ENCODE measurements around the gene IGF1R. TPM values are rescaled to one million over a fixed set of nuclear protein-coding genes. Genes with fewer than 3 reads are reported as not detected.

IGF1R gene
- total and polyA plus RNA-seq, 2 donors (not counting 3 experiments of a cell fraction or from before 2014, with no cell fraction given), result 16.1 to 59.1 TPM

- BruUV-seq (replicated peaks), result no TSS peak
- no peaks in the 10 kb centered on the region for H3K9me3 ChIP-seq (replicated peaks; ENCODE audit: control insufficient read depth, insufficient read depth, low read length)
Observed at GRCh38 chr15:98647026-98647773, 1.1 kb upstream of the IGF1R start.

More at GRCh38 chr15:98647026-98647773, 1.1 kb upstream of the IGF1R start:
- DNase-seq (ENCODE audit: low read depth, low spot score), result peak; percentile 79
- dilution Hi-C loops (cut with MboI; ENCODE audit: extremely low pct_ligation_motif_present, low sequenced_read_pairs) (no loop called here), intact Hi-C loops (cut with micrococcal nuclease) (no loop called here)
- H3K27me3 ChIP-seq (ENCODE audit: control insufficient read depth in 2 of 2, insufficient read depth in 2 of 2, low read length in 2 of 2), result peaks cover 9 to 25% of the 10 kb centered on the region in 2 experiments
- TF ChIP-seq POLR2A (IDR thresholded peaks at IDR 0.05; ENCODE audit: low read depth, low read length), result no peak
- TF ChIP-seq GATA2 (IDR thresholded peaks at IDR 0.05; ENCODE audit: insufficient read depth, insufficient read length, low read depth, low read length), result no peak
- no peak for TF ChIP-seq FOS (IDR thresholded peaks at IDR 0.05; ENCODE audit: borderline replicate concordance, insufficient read depth, low read length)
- TF ChIP-seq EZH2 (IDR thresholded peaks at IDR 0.05; ENCODE audit: borderline replicate concordance, low read depth, low read length, severe bottlenecking), result no peak
- no peak for TF ChIP-seq JUN (IDR thresholded peaks at IDR 0.05; ENCODE audit: borderline replicate concordance, insufficient read depth, insufficient read length, low read depth)
- TF ChIP-seq CTCF (IDR thresholded peaks at IDR 0.05; ENCODE audit: extremely low read depth in 1 of 2, insufficient read depth in 1 of 2, low read depth in 1 of 2, low read length in 2 of 2), result peak; percentile 34 to 66
- TF ChIP-seq MAX (IDR thresholded peaks at IDR 0.05; ENCODE audit: insufficient read depth, insufficient read length), result peak; percentile 26
- no peak for TF ChIP-seq MYC (IDR thresholded peaks at IDR 0.05; ENCODE audit: low read depth, low read length)
- TF ChIP-seq POLR2AphosphoS5 (IDR thresholded peaks at IDR 0.05; ENCODE audit: insufficient read depth, low read depth, low read length), result no peak
- peak overlapping the region; percentile 64 for H3K4me2 ChIP-seq (ENCODE audit: insufficient read depth, low read length)
- POLR2A ChIA-PET, result interaction anchor here (0.6 to 1.4 kb wide), 2 partner anchors 145 to 268 kb away, joined by 3 to 4 read pairs; no protein-coding TSS in a partner anchor
- H4K20me1 ChIP-seq (replicated peaks; ENCODE audit: control insufficient read depth, extremely low read depth, insufficient read depth, low read length), result no peaks in the 10 kb centered on the region
- peaks cover 22% of the 10 kb centered on the region for H3K79me2 ChIP-seq (ENCODE audit: control insufficient read depth, insufficient read depth, low read length)
- no peak for FAIRE-seq
- CTCF ChIA-PET, result interaction anchor here (0.9 to 4.3 kb wide), 23 partner anchors 8 to 432 kb away, joined by 3 to 46 read pairs (median 5); no protein-coding TSS in a partner anchor
- H3K9ac ChIP-seq (replicated peaks; ENCODE audit: extremely low read depth, insufficient read depth, low read length), result peak overlapping the region; percentile 49
- peaks cover 8% of the 10 kb centered on the region for H3K4me1 ChIP-seq (ENCODE audit: control insufficient read depth, extremely low read depth, insufficient read depth, low read length)
- peak overlapping the region; percentile 32 for H3K27ac ChIP-seq (ENCODE audit: insufficient read depth, low read depth, low read length)
- H3K36me3 ChIP-seq (ENCODE audit: control insufficient read depth in 2 of 2, extremely low read depth in 1 of 2, insufficient read depth in 2 of 2, low read length in 2 of 2), result no peaks in the 10 kb centered on the region
- no peaks in the 10 kb centered on the region for H3K9me1 ChIP-seq (replicated peaks; ENCODE audit: control insufficient read depth, extremely low read depth, insufficient read depth, low read length)
- H3K4me3 ChIP-seq (replicated peaks in 1 of 3; ENCODE audit: insufficient read depth in 1 of 3, low read depth in 1 of 3, low read length in 3 of 3), result peak overlapping the region; percentile 66 to 75 (median 67)
- peak overlapping the region; percentile 84 for H2AFZ ChIP-seq (ENCODE audit: low read depth, low read length)
